ENCODE measurements around the gene SPARC.
"Not testable (repeated sequence)": the region's sequence is repeated elsewhere in the genome, so short reads cannot be mapped to it uniquely, and the experiment has no call there.

SPARC gene

DNA sequence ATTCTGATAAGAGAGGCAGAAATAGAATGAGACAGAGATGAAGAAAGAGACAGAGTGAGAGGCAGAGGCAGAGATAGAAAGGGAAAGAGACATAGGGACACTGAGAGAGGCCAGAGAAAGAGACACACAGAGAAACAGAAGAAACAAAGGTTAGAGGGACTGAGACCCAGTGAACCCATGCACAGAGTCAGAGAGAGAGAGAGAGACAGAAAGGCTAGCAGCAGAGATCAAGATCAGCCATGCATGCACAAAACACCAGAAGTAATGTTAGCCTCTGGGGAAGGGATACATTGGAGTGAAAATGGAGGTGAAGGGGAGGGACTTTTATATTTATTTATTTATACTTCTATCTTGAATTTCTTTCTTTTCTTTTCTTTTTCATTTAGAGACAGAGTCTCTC, 14.1 kb upstream of the SPARC start:
- no peak for DNase-seq (ENCODE audit: low read depth, low spot score)

DNA sequence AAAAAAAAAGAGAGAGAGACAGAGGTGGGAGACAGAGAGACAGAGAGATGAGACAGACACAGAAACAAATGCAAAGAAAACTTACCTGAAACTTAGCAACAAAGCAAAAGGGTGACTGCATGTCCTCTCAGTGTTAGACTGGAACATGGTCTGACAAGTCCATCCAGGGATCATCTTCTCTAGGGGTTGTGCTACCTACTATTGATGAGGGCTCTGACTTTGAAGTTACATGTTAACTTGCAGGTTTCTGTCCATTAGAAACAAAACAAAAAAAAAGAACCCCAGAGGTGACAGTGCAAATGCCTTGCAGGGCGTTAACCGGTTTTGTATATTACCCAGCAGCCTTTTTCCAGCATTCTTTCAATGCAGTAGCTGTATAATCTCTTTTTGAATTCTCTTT, 13.6 kb upstream of the SPARC start:
- DNase-seq (ENCODE audit: low read depth, low spot score), result no peak

DNA sequence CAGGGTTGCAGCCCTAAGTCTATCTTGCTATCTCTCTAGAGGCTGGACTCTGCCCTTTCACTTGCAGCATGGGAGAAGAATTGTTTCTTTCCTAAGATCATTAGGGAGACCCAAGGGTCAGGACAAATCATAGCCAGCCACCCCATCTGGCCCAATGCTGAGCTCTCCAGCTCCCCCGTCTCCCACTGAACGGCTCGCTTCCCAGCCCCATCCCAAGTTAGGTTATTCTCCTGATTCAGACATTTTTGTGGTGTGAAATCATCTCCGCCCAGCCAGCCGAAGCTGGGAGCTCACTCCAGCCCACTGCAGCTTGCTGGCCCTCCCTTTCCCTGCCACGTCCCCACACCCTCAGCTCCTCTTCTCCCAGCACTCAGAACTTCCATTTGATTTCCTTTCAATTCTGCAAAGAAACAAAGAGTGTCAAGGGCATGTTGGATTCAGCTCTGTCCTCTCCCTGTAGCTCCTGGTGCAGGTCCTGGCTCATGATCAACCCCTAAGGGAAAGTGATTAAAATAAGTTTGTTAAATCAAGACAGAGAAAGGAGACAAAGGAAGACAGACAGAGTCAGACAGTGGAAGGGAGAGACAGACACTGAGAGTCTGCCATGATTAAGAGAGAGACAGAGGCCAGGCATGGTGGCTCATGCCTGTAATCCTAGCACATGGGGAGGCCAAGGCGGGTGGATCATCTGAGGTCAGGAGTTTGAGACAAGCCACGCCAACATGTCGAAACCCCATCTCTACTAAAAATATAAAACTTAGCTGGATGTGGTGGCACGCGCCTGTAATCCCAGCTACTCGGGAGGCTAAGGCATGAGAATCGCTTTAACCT, 12.6 kb upstream of the SPARC start:
- DNase-seq (ENCODE audit: low read depth, low spot score), result no peak

DNA sequence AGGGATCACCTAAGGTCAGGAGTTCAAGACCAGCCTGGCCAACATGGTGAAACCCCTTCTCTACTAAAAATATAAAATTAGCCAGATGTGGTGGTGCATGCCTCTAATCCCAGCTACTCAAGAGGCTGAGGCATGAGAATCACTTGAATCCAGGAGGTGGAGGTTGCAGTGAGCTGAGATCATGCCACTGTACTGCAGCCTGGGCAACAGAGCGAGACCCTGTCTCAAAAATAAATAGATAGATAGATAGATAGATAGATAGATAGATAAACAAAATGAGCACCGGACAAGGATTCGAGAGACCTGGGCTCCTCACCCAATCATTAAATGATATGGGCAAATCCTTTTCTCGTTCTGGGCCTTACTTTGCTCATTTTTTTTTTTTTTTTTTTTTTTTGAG, 11.4 kb upstream of the SPARC start:
- not testable (repeated sequence) for DNase-seq (ENCODE audit: low read depth, low spot score)

DNA sequence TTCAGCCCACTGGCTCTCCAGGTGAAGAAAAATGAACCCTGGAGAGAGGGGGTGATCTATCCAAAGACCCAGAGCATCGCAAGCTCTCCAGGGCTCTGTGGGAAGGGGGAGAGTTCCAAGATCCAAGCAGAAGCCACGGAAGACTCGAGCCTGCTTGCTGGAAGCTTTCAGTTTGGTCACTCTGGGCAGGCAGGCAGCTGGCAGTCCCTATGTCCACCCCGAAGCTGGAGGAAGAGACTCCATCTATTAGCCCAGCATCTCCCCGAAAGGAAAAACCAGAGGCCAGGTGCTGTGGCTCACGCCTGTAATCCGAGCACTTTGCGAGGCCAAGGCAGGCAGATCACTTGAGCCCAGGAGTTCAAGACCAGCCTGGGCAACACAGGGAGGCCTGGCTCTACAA, 10.7 kb upstream of the SPARC start:
- no peak for DNase-seq (ENCODE audit: low read depth, low spot score)

DNA sequence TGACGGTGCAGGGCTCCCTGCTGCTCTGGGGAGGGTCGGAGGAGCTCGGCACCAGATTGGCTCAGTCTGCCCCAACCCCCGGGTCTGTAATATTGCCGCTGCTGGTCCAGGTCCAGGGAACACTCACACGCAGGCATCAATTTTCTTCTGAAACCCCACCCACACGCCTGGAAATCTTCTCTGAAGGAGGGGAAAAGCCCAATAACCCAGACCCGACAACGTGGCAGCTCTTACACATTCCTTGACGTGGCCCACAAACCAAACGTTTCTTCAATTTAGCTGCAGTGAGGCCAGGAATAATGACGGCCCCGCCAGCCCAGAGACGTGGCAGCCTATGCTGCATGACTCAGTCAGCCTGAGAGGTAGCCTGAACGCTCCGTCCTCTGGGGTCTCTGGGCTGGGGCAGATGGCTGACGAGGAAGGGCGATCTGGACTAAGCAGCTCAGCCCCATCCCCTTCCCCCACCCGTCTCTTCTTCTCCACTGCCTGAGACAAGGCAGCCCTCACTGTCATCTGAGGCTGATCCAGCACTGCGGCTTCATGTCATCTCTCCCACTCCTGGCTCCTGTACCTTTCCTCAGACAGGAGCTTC, 9.9 kb upstream of the SPARC start:
- DNase-seq (ENCODE audit: low read depth, low spot score), result no peak

DNA sequence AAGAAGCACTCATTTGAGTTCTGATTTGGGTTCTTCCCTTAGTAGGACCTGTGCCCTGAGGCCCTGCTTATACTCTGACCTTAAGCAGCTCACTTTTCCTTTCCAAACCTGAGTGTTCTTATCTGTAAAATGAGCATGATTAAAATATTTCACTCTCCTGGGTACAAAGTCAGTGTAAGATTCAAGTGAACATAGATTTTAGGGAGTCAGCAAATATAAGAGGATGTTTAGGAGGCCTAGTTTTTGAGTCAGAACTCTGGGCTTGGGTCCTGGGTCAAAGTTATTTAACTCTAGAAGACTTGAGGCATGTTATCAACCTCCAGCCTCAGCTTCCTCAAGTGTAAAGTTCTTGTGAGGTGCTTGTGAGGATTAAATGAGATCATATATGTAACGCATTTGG, 8.7 kb upstream of the SPARC start:
- DNase-seq (ENCODE audit: low read depth, low spot score), result no peak

DNA sequence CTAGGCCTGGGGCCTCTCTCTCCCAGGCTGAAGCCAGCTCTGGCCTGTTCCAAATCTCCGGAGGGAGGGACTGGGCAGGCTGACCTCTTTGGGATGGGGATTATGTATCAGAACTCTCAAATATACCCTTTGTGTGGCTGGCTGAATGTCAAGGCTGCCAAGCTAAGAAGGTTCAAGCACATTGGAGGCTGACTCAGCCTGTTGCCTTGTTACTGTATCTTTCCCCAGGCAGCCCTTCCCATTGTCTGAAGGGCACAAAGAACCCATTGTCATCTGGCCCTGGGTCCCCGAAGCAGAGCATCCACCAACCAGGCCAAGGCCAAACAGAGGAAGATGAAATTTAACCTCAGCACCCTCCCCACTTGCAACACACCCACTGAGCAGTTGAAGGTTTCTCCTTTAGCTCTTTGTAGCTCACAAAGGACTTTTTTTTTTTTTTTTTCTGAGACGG, 7.3 kb upstream of the SPARC start:
- no peak for DNase-seq (ENCODE audit: low read depth, low spot score)

DNA sequence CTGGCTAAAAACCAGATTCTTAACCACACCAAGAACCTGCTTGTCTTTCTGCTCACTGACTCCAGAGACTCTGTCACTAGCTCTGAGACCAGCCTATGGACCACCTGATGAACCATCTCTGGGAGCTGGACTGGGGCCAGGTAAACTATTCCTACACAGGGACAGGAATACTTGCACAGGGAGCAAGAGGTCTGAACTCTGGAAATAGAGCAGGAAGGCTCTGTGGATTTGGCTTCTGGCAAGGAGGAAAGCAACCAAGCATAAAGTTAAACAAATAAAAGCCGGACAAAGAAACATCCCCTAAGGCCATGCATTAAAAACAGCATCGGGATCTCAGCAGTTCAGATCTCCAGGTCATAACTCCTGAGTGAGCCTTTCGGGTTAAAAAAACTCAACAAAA, 5.6 kb upstream of the SPARC start:
- no peak for DNase-seq (ENCODE audit: low read depth, low spot score)

DNA sequence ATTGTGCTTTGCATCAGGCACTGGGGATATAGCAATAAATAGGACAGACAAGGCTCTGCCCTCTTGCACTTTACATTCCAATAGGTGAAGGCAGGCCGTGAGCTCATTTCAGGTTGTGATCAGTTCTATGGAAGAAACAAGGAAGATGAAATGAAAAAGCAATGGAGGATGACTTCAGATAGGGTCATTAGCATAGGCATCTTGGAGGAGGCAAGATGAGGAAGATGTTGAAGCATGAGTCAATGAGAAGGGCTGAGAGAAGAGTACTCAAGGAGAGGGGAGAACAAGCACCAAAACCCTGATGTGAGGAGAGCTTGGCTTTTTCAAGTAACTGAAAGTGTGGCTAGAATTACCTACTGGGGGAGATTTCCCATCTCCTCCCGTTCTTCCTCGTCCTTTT, 5.0 kb upstream of the SPARC start:
- DNase-seq (ENCODE audit: low read depth, low spot score), result no peak

DNA sequence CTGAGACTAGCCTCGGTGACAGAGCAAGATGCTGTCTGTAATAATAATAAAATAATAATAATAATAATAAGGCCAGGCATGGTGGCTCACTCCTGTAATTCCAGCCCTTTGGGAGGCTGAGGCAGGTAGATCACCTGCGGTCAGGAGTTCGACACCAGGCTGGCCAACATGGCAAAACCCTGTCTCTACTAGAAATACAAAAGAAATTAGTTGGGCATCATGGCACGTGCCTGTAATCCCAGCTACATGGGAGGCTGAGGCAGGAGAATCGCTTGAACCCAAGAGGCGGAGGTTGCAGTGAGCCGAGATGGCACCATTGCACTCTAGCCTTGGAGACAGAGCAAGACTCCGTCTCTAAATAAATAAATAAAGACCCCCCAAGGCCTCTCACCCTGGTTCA, 2.9 kb upstream of the SPARC start:
- DNase-seq (ENCODE audit: low read depth, low spot score), result not testable (repeated sequence)

DNA sequence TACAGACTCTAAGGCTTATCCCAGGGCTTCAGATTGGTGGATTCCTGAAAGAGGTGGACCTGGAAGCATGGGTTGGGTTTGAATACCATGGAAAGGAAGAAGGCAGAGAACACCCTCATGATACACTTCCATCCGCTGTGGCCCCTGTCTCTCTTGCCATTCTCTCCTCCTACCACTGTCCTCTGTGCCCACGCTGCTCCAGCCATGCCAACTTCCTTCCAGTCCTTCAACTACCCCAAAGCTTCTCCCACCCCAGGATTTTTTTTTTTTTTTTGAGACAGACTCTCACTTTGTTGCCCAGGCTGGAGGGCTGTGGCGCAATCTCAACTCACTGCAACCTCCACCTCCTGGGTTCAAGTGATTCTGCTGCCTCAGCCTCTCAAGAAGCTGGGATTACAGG, 1.7 kb upstream of the SPARC start:
- no peak for DNase-seq (ENCODE audit: low read depth, low spot score)

DNA sequence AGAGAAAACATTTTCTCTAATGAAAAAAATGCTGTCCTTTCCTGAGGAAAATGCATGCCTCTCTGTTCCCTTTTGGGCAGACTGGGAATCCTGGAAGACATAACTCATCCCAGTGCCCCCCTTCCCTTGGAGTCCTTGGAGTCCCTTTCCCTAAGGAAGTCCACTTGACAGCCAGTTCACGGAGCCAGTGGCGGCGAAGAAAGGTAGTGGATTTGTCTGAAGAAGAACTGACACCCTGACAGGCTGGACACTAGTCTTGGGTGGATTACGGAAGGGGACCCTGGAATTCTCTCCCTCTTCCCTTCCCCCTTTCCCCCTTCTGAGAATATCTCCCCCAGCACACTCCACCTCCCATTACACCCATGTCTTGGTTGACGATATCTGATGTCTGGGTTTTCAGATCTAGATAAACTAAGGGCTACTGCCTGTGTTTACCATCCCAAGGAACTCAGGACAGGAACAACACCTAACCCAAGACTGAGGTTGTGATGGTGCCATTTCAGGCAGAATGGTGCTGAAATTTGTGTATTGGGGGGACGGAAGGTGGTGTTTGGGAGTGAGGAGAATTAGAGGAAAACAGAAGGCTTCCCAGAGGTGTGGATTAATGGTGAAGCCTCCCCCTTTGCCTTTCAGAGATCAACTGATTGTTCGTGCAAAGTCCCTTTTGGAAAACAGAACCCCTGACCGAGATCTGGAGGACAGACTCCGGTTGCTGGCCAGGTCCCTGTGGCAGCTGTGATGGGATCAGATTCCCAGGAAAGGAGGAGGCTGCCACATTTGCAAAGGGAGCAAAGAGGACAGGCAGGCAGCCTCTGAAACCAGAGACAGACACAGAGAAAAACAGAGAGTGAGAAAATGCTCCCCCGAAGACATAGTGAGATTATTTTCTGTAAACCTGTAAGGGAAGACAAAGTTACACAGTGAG, 704 bp downstream of the SPARC start:
- DNase-seq (ENCODE audit: low read depth, low spot score), result no peak

DNA sequence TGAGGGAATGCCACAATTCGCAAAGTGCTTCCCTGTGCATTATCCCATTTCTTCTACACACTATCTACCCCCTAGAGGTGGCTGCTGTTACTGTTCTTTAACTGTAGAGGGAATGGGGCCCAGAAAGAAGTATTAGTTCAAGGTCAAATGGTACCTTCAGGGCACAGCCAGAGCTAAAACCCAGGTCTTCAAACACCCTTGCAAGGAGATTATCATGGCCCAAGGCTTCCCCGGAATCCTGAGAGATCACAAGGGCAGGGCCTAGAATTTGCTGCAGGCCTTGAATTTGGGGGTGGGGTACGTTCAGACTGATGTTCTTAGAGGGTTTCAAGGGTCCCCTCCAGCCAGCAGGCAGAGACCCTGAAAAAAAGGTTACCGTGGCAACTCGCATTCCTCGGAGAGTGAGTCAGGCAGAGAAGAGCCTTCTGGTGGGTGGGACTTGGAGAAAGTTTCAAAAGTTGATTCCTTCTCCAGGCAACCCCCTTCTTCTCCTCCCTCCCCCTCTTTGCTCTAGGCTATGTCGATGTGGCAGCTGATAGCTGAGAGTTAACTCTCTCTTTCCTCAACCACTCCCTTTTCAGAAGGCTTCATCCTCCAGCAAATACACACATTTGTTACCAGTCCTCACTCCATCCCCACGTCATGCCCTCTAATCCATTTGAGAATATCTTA, 1.9 kb downstream of the SPARC start:
- DNase-seq (ENCODE audit: low read depth, low spot score), result no peak

DNA sequence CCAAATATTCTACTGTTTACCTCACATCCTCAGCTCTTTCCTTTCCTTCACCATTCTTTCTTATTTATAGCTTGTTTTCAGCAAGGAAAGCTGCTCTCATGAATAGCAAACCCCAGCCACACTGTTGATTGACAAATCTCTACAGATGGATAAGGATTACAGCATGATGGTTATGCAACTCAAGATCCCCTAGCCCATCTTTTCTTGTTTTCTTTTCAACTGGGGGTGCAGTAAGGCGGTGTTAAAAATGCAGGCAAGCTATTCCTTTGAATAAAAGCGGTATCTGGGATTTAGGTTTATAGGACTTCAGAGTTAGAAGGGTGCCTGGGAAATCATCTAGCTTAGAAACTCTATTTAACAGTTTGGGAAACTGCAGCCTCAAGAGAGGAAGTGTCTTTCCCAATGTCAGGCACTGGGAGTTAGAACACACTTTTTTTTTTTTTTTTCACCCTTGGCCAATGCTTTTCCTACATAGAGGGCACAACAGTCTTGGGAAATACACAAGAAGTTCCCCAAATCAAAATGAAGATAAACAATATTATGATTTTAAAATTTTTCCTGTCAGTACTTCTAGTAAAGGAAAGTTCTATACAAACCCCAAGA, 2.6 kb downstream of the SPARC start:
- no peak for DNase-seq (ENCODE audit: low read depth, low spot score)

DNA sequence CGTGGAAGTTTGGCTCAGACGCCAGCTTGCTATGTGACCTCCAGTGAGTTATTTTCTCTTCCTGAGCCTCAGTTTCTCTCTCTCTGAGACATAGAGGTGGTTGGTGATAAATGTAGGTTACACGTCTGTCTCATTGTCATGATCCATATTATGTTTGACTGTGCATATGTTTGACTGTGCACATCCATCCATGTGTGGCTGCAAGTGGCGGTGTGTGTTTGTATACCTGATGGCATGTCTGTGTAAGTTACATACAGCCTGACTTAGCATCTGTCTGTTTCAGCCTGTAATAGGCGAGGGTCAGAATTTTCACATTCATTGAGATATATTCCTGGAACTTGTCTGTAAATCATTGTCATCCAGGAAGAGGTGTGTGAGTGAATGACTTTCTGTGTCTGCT, 3.3 kb downstream of the SPARC start:
- DNase-seq (ENCODE audit: low read depth, low spot score), result no peak

DNA sequence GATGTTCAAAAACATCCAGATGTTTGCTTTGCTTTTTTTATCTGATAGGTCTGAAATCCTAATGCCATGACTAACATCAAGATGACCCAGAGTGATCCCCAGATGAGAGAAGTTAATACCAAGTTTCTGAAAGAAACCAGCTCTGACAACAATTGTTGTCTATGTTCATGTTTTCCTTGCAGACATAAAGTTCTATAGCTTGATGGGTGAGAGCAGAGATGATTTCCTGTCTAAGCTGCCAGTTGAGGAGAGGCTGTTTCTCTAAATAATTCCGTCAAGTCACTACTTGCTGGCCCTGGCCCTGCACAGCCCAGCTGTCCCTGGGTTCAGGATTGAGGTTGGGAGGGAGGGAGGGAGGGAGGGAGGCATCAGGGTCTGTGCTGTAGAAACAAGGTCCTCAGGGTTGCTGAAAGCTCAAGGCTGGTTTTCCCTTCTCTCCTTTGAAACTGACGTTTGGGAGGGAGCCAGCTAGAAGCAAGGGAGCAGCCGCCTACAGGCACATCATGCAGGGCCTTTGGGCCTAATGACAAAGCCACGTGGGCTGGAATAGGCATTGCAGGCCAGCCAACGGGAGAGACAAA, 3.9 kb downstream of the SPARC start:
- no peak for DNase-seq (ENCODE audit: low read depth, low spot score)

DNA sequence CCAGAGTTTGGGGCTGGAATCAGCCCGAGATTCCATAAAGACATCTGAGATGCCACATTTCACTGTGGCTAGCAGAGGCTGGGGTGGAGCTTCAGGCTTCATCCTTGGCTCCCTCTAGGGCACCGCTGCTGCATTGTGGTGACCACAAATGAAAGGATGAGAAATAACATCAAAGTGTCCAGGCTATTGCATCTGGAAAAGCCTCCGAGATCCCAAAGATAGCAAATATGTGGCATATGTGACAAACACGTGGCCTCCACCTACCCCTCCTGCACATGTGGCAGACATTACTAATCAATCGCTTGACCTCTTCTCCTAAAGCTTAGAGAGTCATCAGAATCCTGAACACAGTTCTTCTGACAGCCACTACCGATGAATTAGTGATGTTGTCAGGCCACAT, 4.5 kb downstream of the SPARC start:
- no peak for DNase-seq (ENCODE audit: low read depth, low spot score)

DNA sequence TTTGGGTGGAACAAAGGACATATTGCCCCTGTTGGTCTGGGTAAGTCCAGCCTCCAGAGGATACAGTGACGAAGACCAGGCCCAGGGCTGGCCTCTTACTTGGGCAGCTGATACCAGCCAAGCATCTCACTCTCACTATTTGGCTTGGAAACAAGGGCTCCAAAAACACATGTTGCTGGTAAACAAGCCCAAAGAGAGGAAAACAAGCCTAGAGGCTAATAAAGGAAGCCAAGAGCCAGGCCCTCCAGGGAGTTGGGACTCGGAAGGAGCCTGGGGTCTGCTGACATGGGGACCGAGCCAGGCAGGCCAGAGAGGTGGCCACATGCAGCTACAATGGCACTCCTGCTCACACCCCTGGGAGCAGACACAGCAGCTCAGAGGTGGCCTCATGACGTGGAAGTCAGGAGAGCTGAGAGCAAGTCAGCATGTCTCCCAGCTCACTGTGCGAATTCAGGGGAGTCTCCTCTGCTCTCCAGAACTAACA, 5.7 kb downstream of the SPARC start:
- no peak for DNase-seq (ENCODE audit: low read depth, low spot score)

DNA sequence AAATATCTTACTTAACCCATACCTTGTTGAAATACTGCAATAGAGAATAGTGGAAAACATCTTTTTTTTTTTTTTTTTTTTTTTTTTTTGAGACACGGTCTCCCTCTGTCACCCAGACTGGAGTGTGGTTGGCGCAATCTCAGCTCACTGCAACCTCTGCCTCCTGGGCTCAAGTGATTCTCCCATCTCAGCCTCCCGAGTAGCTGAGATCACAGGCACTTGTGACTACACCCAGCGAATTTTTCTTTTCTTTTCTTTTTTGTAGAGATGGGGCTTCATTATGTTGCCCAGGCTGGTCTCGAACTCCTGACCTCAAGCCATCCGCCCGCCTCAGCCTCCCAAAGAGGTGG, 6.6 kb downstream of the SPARC start:
- not testable (repeated sequence) for DNase-seq (ENCODE audit: low read depth, low spot score)
